ENCODE measurements around the gene NPAS3.

The NPAS3 gene

GRCh38 chr14:33402604-33403003, 463.9 kb downstream of the NPAS3 start:
- no peaks in the 10 kb centered on the region for H3K27me3 ChIP-seq (ENCODE audit: insufficient read depth, poor library complexity, severe bottlenecking)
- no peaks in the 10 kb centered on the region for H3K36me3 ChIP-seq (ENCODE audit: low read depth)
- no peaks in the 10 kb centered on the region for H3K9me3 ChIP-seq (ENCODE audit: severe bottlenecking)
- ATAC-seq (ENCODE audit: low read depth) (no peak), DNase-seq (ENCODE audit: low spot score) (no peak)
- peaks cover 7% of the 10 kb centered on the region for H3K4me1 ChIP-seq (ENCODE audit: insufficient read depth, poor library complexity, severe bottlenecking)
- no peak for TF ChIP-seq CTCF (IDR thresholded peaks at IDR 0.05; ENCODE audit: poor library complexity, severe bottlenecking)
- no peak overlapping the region for H3K27ac ChIP-seq (ENCODE audit: poor library complexity, severe bottlenecking)
- no peak overlapping the region for H3K4me3 ChIP-seq (ENCODE audit: severe bottlenecking)

GRCh38 chr14:33404054-33404453, 465.4 kb downstream of the NPAS3 start:
- ATAC-seq (ENCODE audit: low read depth) (peak; percentile 88), DNase-seq (ENCODE audit: low spot score) (no peak)
- Histone ChIP-seq H3K27me3 (ENCODE audit: insufficient read depth, poor library complexity, severe bottlenecking) (peaks cover 3% of the 10 kb centered on the region), H3K36me3 (ENCODE audit: low read depth) (no peaks in the 10 kb centered on the region), H3K4me3 (ENCODE audit: severe bottlenecking) (no peak overlapping the region), H3K4me1 (ENCODE audit: insufficient read depth, poor library complexity, severe bottlenecking) (peaks cover 12% of the 10 kb centered on the region), H3K9me3 (ENCODE audit: severe bottlenecking) (no peaks in the 10 kb centered on the region), H3K27ac (ENCODE audit: poor library complexity, severe bottlenecking) (no peak overlapping the region)
- TF ChIP-seq CTCF (IDR thresholded peaks at IDR 0.05; ENCODE audit: poor library complexity, severe bottlenecking) = peak; percentile 9

- no peak overlapping the region for H3K4me3 ChIP-seq (ENCODE audit: severe bottlenecking)
- no peaks in the 10 kb centered on the region for H3K36me3 ChIP-seq (ENCODE audit: low read depth)
- DNase-seq (ENCODE audit: low spot score) (no peak), ATAC-seq (ENCODE audit: low read depth) (no peak)
- H3K27me3 ChIP-seq (ENCODE audit: insufficient read depth, poor library complexity, severe bottlenecking) = peaks cover 3% of the 10 kb centered on the region
- no peak overlapping the region for H3K27ac ChIP-seq (ENCODE audit: poor library complexity, severe bottlenecking)
- TF ChIP-seq CTCF (IDR thresholded peaks at IDR 0.05; ENCODE audit: poor library complexity, severe bottlenecking) = no peak
- H3K4me1 ChIP-seq (ENCODE audit: insufficient read depth, poor library complexity, severe bottlenecking) = peaks cover 12% of the 10 kb centered on the region
- H3K9me3 ChIP-seq (ENCODE audit: severe bottlenecking) = no peaks in the 10 kb centered on the region
Observed at GRCh38 chr14:33404964-33405574, 466.4 kb downstream of the NPAS3 start.

- Histone ChIP-seq H3K4me1 (ENCODE audit: insufficient read depth, poor library complexity, severe bottlenecking) (peaks cover 12% of the 10 kb centered on the region), H3K27me3 (ENCODE audit: insufficient read depth, poor library complexity, severe bottlenecking) (peaks cover 3% of the 10 kb centered on the region), H3K36me3 (ENCODE audit: low read depth) (no peaks in the 10 kb centered on the region), H3K27ac (ENCODE audit: poor library complexity, severe bottlenecking) (no peak overlapping the region), H3K9me3 (ENCODE audit: severe bottlenecking) (no peaks in the 10 kb centered on the region), H3K4me3 (ENCODE audit: severe bottlenecking) (no peak overlapping the region)
- no peak for ATAC-seq (ENCODE audit: low read depth)
- no peak for DNase-seq (ENCODE audit: low spot score)
- no peak for TF ChIP-seq CTCF (IDR thresholded peaks at IDR 0.05; ENCODE audit: poor library complexity, severe bottlenecking)
Observed at GRCh38 chr14:33406766-33407165, 468.1 kb downstream of the NPAS3 start.

GRCh38 chr14:33408291-33408690, 469.6 kb downstream of the NPAS3 start:
- Histone ChIP-seq H3K27ac (ENCODE audit: poor library complexity, severe bottlenecking) (no peak overlapping the region), H3K4me3 (ENCODE audit: severe bottlenecking) (no peak overlapping the region), H3K27me3 (ENCODE audit: insufficient read depth, poor library complexity, severe bottlenecking) (peaks cover 3% of the 10 kb centered on the region), H3K9me3 (ENCODE audit: severe bottlenecking) (no peaks in the 10 kb centered on the region), H3K36me3 (ENCODE audit: low read depth) (no peaks in the 10 kb centered on the region), H3K4me1 (ENCODE audit: insufficient read depth, poor library complexity, severe bottlenecking) (peaks cover 12% of the 10 kb centered on the region)
- no peak for DNase-seq (ENCODE audit: low spot score)
- ATAC-seq (ENCODE audit: low read depth) = no peak
- no peak for TF ChIP-seq CTCF (IDR thresholded peaks at IDR 0.05; ENCODE audit: poor library complexity, severe bottlenecking)
